ENCODE results near the gene PTBP2. TPM values are rescaled to one million over a fixed set of nuclear protein-coding genes. Genes with fewer than 3 reads are reported as not detected.

The PTBP2 gene
- total and polyA plus RNA-seq, 2 donors (not counting 1 experiment from before 2014, with no cell fraction given): 18.7 to 33.6 TPM

GRCh38 chr1:96815914-96816313, 94.3 kb downstream of the PTBP2 start:
- peaks cover 2% of the 10 kb centered on the region for H3K4me1 Mint-ChIP-seq
- ChIA-PET POLR2A (no interaction called here), CTCF (no interaction called here)
- Histone ChIP-seq H3K9me3 (ENCODE audit: control extremely low read depth in 1 of 3, control insufficient read depth in 2 of 3, insufficient read depth in 1 of 3, low read length in 2 of 3) (no peaks in the 10 kb centered on the region), H3K9ac (ENCODE audit: low read length) (no peak overlapping the region), H4K20me1 (ENCODE audit: control insufficient read depth, insufficient read depth, low read length, poor library complexity, severe bottlenecking) (no peaks in the 10 kb centered on the region), H3K4me1 (ENCODE audit: control insufficient read depth in 2 of 2, insufficient read depth in 2 of 2, low read length in 2 of 2) (no peaks in the 10 kb centered on the region), H3K27me3 (replicated peaks in 1 of 4; ENCODE audit: control extremely low read depth in 1 of 4, control insufficient read depth in 3 of 4, insufficient read depth in 4 of 4, low read length in 3 of 4) (no peaks in the 10 kb centered on the region), H3K36me3 (replicated peaks in 1 of 2; ENCODE audit: control extremely low read depth in 1 of 2, control insufficient read depth in 1 of 2, extremely low read depth in 1 of 2, insufficient read depth in 2 of 2, low read length in 1 of 2) (peaks cover 8 to 21% of the 10 kb centered on the region in 2 experiments), H3K4me3 (ENCODE audit: control extremely low read depth in 1 of 5, extremely low read depth in 1 of 5, insufficient read depth in 1 of 5, low read depth in 2 of 5, low read length in 4 of 5) (no peak overlapping the region), H3K4me2 (replicated peaks; ENCODE audit: low read depth, low read length, poor library complexity, severe bottlenecking) (no peak overlapping the region), H2AFZ (ENCODE audit: insufficient read depth, low read depth, low read length, poor library complexity, severe bottlenecking) (no peak overlapping the region), H3K79me2 (ENCODE audit: control insufficient read depth, insufficient read depth, low read length) (no peaks in the 10 kb centered on the region), H3K27ac (ENCODE audit: low read length in 2 of 2) (no peak overlapping the region)
- WGBS (ENCODE audit: insufficient coverage): no CpG with 5 or more reads among the region's 1 CpG
- intact Hi-C loops (cut with micrococcal nuclease): no loop called here
- H3K9me3 Mint-ChIP-seq (ENCODE audit: insufficient read depth): no peaks in the 10 kb centered on the region
- no peak for DNase-seq
- TF ChIP-seq EZH2 (IDR thresholded peaks at IDR 0.05; ENCODE audit: borderline replicate concordance, insufficient read depth, low read depth, low read length, poor library complexity, severe bottlenecking) (no peak), CTCF (IDR thresholded peaks at IDR 0.05) (no peak)
- H3K27me3 Mint-ChIP-seq: no peaks in the 10 kb centered on the region
- no peak for ATAC-seq (ENCODE audit: low read depth)
- no peak overlapping the region for H3K27ac Mint-ChIP-seq
- H3K4me3 Mint-ChIP-seq: no peak overlapping the region

GRCh38 chr1:96820107-96820506, 98.5 kb downstream of the PTBP2 start:
- Histone ChIP-seq H3K27me3 (replicated peaks in 1 of 4; ENCODE audit: control extremely low read depth in 1 of 4, control insufficient read depth in 3 of 4, insufficient read depth in 4 of 4, low read length in 3 of 4) (no peaks in the 10 kb centered on the region), H3K27ac (ENCODE audit: low read length in 2 of 2) (no peak overlapping the region), H3K79me2 (ENCODE audit: control insufficient read depth, insufficient read depth, low read length) (no peaks in the 10 kb centered on the region), H4K20me1 (ENCODE audit: control insufficient read depth, insufficient read depth, low read length, poor library complexity, severe bottlenecking) (no peaks in the 10 kb centered on the region), H3K9ac (ENCODE audit: low read length) (no peak overlapping the region), H2AFZ (ENCODE audit: insufficient read depth, low read depth, low read length, poor library complexity, severe bottlenecking) (no peak overlapping the region), H3K4me3 (ENCODE audit: control extremely low read depth in 1 of 5, extremely low read depth in 1 of 5, insufficient read depth in 1 of 5, low read depth in 2 of 5, low read length in 4 of 5) (no peak overlapping the region), H3K36me3 (replicated peaks in 1 of 2; ENCODE audit: control extremely low read depth in 1 of 2, control insufficient read depth in 1 of 2, extremely low read depth in 1 of 2, insufficient read depth in 2 of 2, low read length in 1 of 2) (peaks cover 0 to 4% of the 10 kb centered on the region in 2 experiments), H3K4me1 (ENCODE audit: control insufficient read depth in 2 of 2, insufficient read depth in 2 of 2, low read length in 2 of 2) (no peaks in the 10 kb centered on the region), H3K9me3 (ENCODE audit: control extremely low read depth in 1 of 3, control insufficient read depth in 2 of 3, insufficient read depth in 1 of 3, low read length in 2 of 3) (no peaks in the 10 kb centered on the region), H3K4me2 (replicated peaks; ENCODE audit: low read depth, low read length, poor library complexity, severe bottlenecking) (no peak overlapping the region)
- ChIA-PET CTCF (no interaction called here), POLR2A (no interaction called here)
- Mint-ChIP-seq H3K27me3 (no peaks in the 10 kb centered on the region), H3K27ac (no peak overlapping the region), H3K4me3 (no peak overlapping the region), H3K4me1 (no peaks in the 10 kb centered on the region), H3K9me3 (ENCODE audit: insufficient read depth) (no peaks in the 10 kb centered on the region)
- no CpG with 5 or more reads among the region's 1 CpG for WGBS (ENCODE audit: insufficient coverage)
- DNase-seq (no peak), ATAC-seq (ENCODE audit: low read depth) (no peak)
- intact Hi-C loops (cut with micrococcal nuclease): no loop called here
- TF ChIP-seq EZH2 (IDR thresholded peaks at IDR 0.05; ENCODE audit: borderline replicate concordance, insufficient read depth, low read depth, low read length, poor library complexity, severe bottlenecking) (no peak), CTCF (IDR thresholded peaks at IDR 0.05) (no peak)

Data from B cell (primary cell).